ENCODE data around the gene CPNE4. TPM values are rescaled to one million over a fixed set of nuclear protein-coding genes. Genes with fewer than 3 reads are reported as not detected.

The CPNE4 gene
- total and polyA plus RNA-seq, 2 donors from 2014 or later = 0.79 to 1.2 TPM

DNA sequence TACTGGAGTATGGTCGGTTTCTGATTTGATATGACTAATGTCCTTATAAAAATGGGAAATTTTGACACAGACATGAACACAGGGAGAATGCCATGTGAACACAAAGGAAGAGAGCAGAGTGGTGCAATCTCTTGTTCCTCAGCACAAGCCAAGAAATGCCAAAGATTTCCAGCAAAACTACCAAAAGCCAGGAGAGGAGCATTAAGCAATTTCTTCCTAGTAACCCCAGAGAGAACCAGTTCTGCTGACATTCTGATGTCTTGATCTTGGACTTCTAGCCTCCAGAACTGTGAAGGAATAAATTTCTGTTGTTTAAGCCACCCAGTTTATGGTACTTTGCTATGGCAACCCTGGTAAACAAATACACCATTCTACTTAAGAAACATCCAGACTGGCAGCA lies 304.2 kb downstream of the CPNE4 start:
- TF ChIP-seq CTCF (IDR thresholded peaks at IDR 0.05; ENCODE audit: borderline replicate concordance, extremely low read depth, insufficient read depth) = no peak
- Histone ChIP-seq H3K9ac (ENCODE audit: low read length in 3 of 3) (no peak overlapping the region), H3K27ac (ENCODE audit: low read depth in 2 of 2, low read length in 2 of 2) (no peak overlapping the region), H3K36me3 (ENCODE audit: control insufficient read depth in 2 of 3, insufficient read depth in 3 of 3, low read length in 3 of 3) (no peaks in the 10 kb centered on the region), H3K9me3 (ENCODE audit: control insufficient read depth in 2 of 3, insufficient read depth in 1 of 3, low read length in 3 of 3) (no peaks in the 10 kb centered on the region), H3K4me1 (ENCODE audit: control insufficient read depth in 2 of 3, insufficient read depth in 2 of 3, low read depth in 1 of 3, low read length in 3 of 3) (no peaks in the 10 kb centered on the region), H3K27me3 (ENCODE audit: control insufficient read depth, insufficient read depth, low read length) (no peaks in the 10 kb centered on the region), H3K4me3 (ENCODE audit: low read length in 3 of 3) (no peak overlapping the region)
- DNase-seq (no peak), FAIRE-seq (no peak)
- intact Hi-C loops (cut with DNase I) = no loop called here

GRCh38 chr3:131729643-131730017 lies 305.2 kb downstream of the CPNE4 start:
- intact Hi-C loops (cut with DNase I) = no loop called here
- Histone ChIP-seq H3K9me3 (ENCODE audit: control insufficient read depth in 2 of 3, insufficient read depth in 1 of 3, low read length in 3 of 3) (no peaks in the 10 kb centered on the region), H3K36me3 (ENCODE audit: control insufficient read depth in 2 of 3, insufficient read depth in 3 of 3, low read length in 3 of 3) (no peaks in the 10 kb centered on the region), H3K9ac (ENCODE audit: low read length in 3 of 3) (no peak overlapping the region), H3K4me1 (ENCODE audit: control insufficient read depth in 2 of 3, insufficient read depth in 2 of 3, low read depth in 1 of 3, low read length in 3 of 3) (no peaks in the 10 kb centered on the region), H3K27ac (ENCODE audit: low read depth in 2 of 2, low read length in 2 of 2) (no peak overlapping the region), H3K27me3 (ENCODE audit: control insufficient read depth, insufficient read depth, low read length) (no peaks in the 10 kb centered on the region), H3K4me3 (ENCODE audit: low read length in 3 of 3) (no peak overlapping the region)
- no peak for DNase-seq
- TF ChIP-seq CTCF (IDR thresholded peaks at IDR 0.05; ENCODE audit: borderline replicate concordance, extremely low read depth, insufficient read depth) = no peak
- no peak for FAIRE-seq

DNA sequence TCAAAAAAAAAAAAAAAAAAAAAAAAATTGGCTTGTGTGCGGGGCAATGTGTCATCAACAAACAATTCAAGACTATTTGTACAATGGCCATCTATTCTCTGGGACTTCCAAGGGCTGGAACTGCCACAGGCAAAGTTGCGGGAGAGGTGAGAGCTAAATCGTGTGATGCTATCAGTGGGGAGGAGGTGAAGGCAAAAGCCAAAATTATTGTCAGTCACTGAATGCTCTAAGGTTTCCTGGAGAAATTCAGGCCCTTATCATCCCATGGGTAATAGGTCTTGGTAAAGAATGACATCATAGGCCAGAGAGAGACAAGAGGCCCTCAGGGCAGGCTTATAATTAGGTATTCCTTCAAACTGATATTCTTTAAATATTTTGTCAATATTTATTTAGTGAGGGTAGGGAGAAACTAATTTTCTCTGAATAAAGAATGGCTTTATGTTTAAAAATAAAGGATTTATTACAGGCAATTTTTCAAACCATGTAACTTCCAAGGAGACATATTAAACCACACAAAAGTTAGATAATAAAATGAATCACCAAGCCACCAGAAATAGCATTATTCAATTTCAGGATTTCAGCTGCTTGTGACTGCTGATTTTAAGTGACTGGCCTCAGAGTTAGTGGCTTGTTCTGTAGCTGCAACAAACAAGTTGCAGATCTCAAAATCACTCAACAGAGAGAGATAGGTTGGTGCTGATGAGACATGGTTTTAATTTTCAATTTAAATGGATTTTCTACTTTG lies 305.7 kb downstream of the CPNE4 start:
- no peak overlapping the region for H3K27ac ChIP-seq (ENCODE audit: low read depth in 2 of 2, low read length in 2 of 2)
- no peaks in the 10 kb centered on the region for H3K36me3 ChIP-seq (ENCODE audit: control insufficient read depth in 2 of 3, insufficient read depth in 3 of 3, low read length in 3 of 3)
- H3K4me3 ChIP-seq (ENCODE audit: low read length in 3 of 3) = no peak overlapping the region
- FAIRE-seq = no peak
- intact Hi-C loops (cut with DNase I) = no loop called here
- H3K4me1 ChIP-seq (ENCODE audit: control insufficient read depth in 2 of 3, insufficient read depth in 2 of 3, low read depth in 1 of 3, low read length in 3 of 3) = no peaks in the 10 kb centered on the region
- TF ChIP-seq CTCF (IDR thresholded peaks at IDR 0.05; ENCODE audit: borderline replicate concordance, extremely low read depth, insufficient read depth) = no peak
- no peaks in the 10 kb centered on the region for H3K27me3 ChIP-seq (ENCODE audit: control insufficient read depth, insufficient read depth, low read length)
- H3K9me3 ChIP-seq (ENCODE audit: control insufficient read depth in 2 of 3, insufficient read depth in 1 of 3, low read length in 3 of 3) = no peaks in the 10 kb centered on the region
- DNase-seq = no peak
- H3K9ac ChIP-seq (ENCODE audit: low read length in 3 of 3) = no peak overlapping the region

GRCh38 chr3:131725414-131725813 lies 309.4 kb downstream of the CPNE4 start:
- no peak overlapping the region for H3K27ac ChIP-seq (ENCODE audit: low read depth in 2 of 2, low read length in 2 of 2)
- intact Hi-C loops (cut with DNase I) = no loop called here
- no peak overlapping the region for H3K4me3 ChIP-seq (ENCODE audit: low read length in 3 of 3)
- TF ChIP-seq CTCF (IDR thresholded peaks at IDR 0.05; ENCODE audit: borderline replicate concordance, extremely low read depth, insufficient read depth) = no peak
- no peak for FAIRE-seq
- no peaks in the 10 kb centered on the region for H3K27me3 ChIP-seq (ENCODE audit: control insufficient read depth, insufficient read depth, low read length)
- no peaks in the 10 kb centered on the region for H3K4me1 ChIP-seq (ENCODE audit: control insufficient read depth in 2 of 3, insufficient read depth in 2 of 3, low read depth in 1 of 3, low read length in 3 of 3)
- no peak for DNase-seq
- H3K9ac ChIP-seq (ENCODE audit: low read length in 3 of 3) = no peak overlapping the region
- H3K36me3 ChIP-seq (ENCODE audit: control insufficient read depth in 2 of 3, insufficient read depth in 3 of 3, low read length in 3 of 3) = no peaks in the 10 kb centered on the region
- no peaks in the 10 kb centered on the region for H3K9me3 ChIP-seq (ENCODE audit: control insufficient read depth in 2 of 3, insufficient read depth in 1 of 3, low read length in 3 of 3)

All from kidney (tissue), 14 donors.